Measurements from ENCODE around the gene DCAF7.

DCAF7 gene

GRCh38 chr17:63634163-63634562 lies 83.9 kb downstream of the DCAF7 start:
- no peak for DNase-seq

- DNase-seq = no peak
These were observed 84.5 kb downstream of the DCAF7 start for GRCh38 chr17:63634816-63635215.

- DNase-seq = no peak
These were observed 85.0 kb downstream of the DCAF7 start for GRCh38 chr17:63635290-63635689.

- no peak for DNase-seq
These were observed 85.5 kb downstream of the DCAF7 start for GRCh38 chr17:63635787-63636186.

- no peak for DNase-seq
These were observed 88.8 kb downstream of the DCAF7 start for GRCh38 chr17:63639125-63639524.

- DNase-seq = no peak
These were observed 89.8 kb downstream of the DCAF7 start for GRCh38 chr17:63640038-63640437.

GRCh38 chr17:63641692-63642448 lies 91.6 kb downstream of the DCAF7 start:
- DNase-seq = no peak

Data from NCI-H1930 (cell line).